Kidney (tissue), 14 donors: ENCODE results near the gene ENOX2. TPM values are rescaled to one million over a fixed set of nuclear protein-coding genes. Genes with fewer than 3 reads are reported as not detected.

ENCODE experiments used
- DNase-seq, 5 donors: peaks; one replicate each; pipeline ENCODE4 v3.0.0-alpha.2; 2013 to 2020
- FAIRE-seq: peaks from 2 replicates; lab custom pipeline; 2012; peaks lifted over from hg19 to GRCh38; lab: Jason Lieb, UNC
- H3K27ac ChIP-seq, 2 donors: one replicate each; pipeline ENCODE4 v1.7.0; 2013; ENCODE audit warnings: low read depth in 2 of 2, low read length in 2 of 2, inconsistent platforms in 1 of 2
- H3K27me3 ChIP-seq: one replicate; pipeline ENCODE4 v1.7.1; 2013; ENCODE audit warnings: low read length, inconsistent platforms; ENCODE audit not compliant: control insufficient read depth, insufficient read depth
- H3K36me3 ChIP-seq, 3 donors: one replicate each; pipeline versions ENCODE4 v1.7.0 to v1.7.1; 2013; ENCODE audit warnings: low read length in 3 of 3, control low read depth in 1 of 3, inconsistent platforms in 1 of 3; ENCODE audit not compliant: insufficient read depth in 3 of 3, control insufficient read depth in 2 of 3
- H3K4me1 ChIP-seq, 3 donors: one replicate each; pipeline versions ENCODE4 v1.7.0 to v1.7.1; 2013; ENCODE audit warnings: low read length in 3 of 3, inconsistent platforms in 1 of 3, low read depth in 1 of 3; ENCODE audit not compliant: control insufficient read depth in 2 of 3, insufficient read depth in 2 of 3
- H3K4me3 ChIP-seq, 3 donors: one replicate each; pipeline versions ENCODE4 v1.7.0 to v1.8.1; 2013; ENCODE audit warnings: low read length in 3 of 3, control low read depth in 1 of 3, inconsistent platforms in 1 of 3
- H3K9ac ChIP-seq, 3 donors: one replicate each; pipeline versions ENCODE4 v1.7.0 to v1.7.1; 2013; ENCODE audit warnings: low read length in 3 of 3, control low read depth in 1 of 3, inconsistent platforms in 1 of 3
- H3K9me3 ChIP-seq, 3 donors: one replicate each; pipeline versions ENCODE4 v1.7.0 to v1.7.1; 2013; ENCODE audit warnings: low read length in 3 of 3, control low read depth in 1 of 3, inconsistent platforms in 1 of 3; ENCODE audit not compliant: control insufficient read depth in 2 of 3, insufficient read depth in 1 of 3
- intact Hi-C: fragments of 100-400 bp; cut with DNase I; formaldehyde crosslinking; loops from one replicate; pipeline ENCODE4 v1.11.1; 2022
- polyA plus RNA-seq: library from polyadenylated mRNA; stranded (reverse); fragments of 350-450 nt; fragmentation: Illumina TruSeq; extraction: RNeasy Lipid Tissue Mini Kit (QIAGEN cat#74804); gene quantifications from one replicate; pipeline ENCODE4 v1.2.3, GENCODE V29; 2014; ENCODE audit warnings: low read depth, low replicate concordance; ENCODE audit not compliant: insufficient read depth
- total RNA-seq: library from RNA; stranded (reverse); fragmentation: NEBNext Ultra II Directional; extraction: Animal tissue kit (Norgen Biotek cat#: 25700); gene quantifications from one replicate; pipeline ENCODE4 v1.2.1, GENCODE V29; 2021
- TF ChIP-seq, protein P1 (sequence below): IDR thresholded peaks from 3 replicates; pipeline ENCODE4 v1.5.1; 2012; ENCODE audit warnings: mild to moderate bottlenecking, moderate library complexity, borderline replicate concordance; ENCODE audit not compliant: insufficient read depth; ENCODE audit errors: extremely low read depth
- donor health status: control.
- donor health status: control.
- donor health status: control.
- donor health status: control.
- donor health status: control.
- donor health status: DM: yes; HTN: yes; CAD: no.
- donor health status: Normal renal cell carcinoma (clear cell type).

The ENOX2 gene
- total and polyA plus RNA-seq, 2 donors from 2014 or later: 6.6 to 22.6 TPM

DNA sequence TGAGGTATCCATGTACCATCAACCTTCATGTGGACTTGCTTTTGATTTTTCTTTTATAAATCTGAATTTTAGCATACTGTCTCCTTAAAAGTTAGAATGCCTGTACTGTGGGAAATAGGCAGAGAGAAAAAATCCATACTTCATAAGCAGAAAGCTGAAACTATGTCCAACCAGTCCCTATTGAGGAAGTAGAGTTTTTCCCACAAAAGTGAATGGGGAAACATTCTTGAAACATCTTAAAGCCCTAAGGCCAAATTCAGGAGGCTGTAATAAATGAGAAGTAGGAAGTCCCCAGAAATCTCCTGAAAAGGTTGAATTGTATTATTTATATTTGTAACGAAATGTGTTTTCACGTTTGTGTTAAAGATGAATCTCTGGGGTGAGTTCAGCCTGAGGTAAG, 56.3 kb downstream of the ENOX2 start:
- DNase-seq: no peak
- H3K9me3 ChIP-seq: no peaks in the 10 kb centered on the region
- H3K9ac ChIP-seq: no peak overlapping the region
- H3K27ac ChIP-seq: no peak overlapping the region
- H3K27me3 ChIP-seq: no peaks in the 10 kb centered on the region
- no peak for FAIRE-seq
- H3K4me1 ChIP-seq: no peaks in the 10 kb centered on the region
- TF ChIP-seq, protein P1, sequence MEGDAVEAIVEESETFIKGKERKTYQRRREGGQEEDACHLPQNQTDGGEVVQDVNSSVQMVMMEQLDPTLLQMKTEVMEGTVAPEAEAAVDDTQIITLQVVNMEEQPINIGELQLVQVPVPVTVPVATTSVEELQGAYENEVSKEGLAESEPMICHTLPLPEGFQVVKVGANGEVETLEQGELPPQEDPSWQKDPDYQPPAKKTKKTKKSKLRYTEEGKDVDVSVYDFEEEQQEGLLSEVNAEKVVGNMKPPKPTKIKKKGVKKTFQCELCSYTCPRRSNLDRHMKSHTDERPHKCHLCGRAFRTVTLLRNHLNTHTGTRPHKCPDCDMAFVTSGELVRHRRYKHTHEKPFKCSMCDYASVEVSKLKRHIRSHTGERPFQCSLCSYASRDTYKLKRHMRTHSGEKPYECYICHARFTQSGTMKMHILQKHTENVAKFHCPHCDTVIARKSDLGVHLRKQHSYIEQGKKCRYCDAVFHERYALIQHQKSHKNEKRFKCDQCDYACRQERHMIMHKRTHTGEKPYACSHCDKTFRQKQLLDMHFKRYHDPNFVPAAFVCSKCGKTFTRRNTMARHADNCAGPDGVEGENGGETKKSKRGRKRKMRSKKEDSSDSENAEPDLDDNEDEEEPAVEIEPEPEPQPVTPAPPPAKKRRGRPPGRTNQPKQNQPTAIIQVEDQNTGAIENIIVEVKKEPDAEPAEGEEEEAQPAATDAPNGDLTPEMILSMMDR: no peak
- intact Hi-C loops: no loop called here
- H3K4me3 ChIP-seq: no peak overlapping the region
- no peaks in the 10 kb centered on the region for H3K36me3 ChIP-seq

DNA sequence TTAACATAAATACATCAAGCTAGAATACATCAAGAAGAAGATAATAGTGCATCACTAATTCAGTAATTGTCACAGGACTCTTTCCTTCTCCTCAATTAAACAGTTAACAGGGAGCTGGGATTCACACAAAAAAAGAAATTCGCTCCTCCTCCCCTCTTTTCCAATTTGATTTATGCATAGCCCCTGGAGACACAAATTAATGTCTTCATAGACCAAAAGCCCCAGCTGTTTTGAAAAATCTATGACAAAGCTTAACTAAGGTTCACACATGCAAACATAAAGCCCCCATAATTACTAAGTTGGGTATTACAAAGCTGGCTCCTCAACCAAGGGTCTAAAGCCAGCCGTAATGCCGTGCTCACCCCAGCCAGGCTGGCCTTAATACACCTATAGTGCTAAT, 61.2 kb downstream of the ENOX2 start:
- FAIRE-seq: no peak

DNA sequence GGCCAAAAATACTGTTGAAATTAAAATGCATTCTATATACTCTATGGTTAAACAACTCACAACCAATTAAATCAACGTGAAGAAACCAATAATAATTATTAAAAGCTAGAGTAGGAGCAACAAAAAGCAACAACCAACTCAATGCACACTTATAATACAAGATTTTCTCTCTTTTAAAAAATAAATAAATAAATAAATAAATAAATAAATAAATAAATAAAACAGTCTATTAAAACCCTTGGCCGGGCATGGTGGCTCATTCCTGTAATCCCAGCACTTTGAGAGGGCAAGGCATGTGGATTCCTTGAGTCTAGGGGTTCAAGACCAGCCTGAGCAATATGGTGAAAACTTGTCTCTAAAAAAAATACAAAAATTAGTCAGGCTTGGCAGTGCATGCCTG, 62.7 kb downstream of the ENOX2 start:
- intact Hi-C loops: no loop called here
- Histone ChIP-seq H3K4me1 (no peaks in the 10 kb centered on the region), H3K4me3 (no peak overlapping the region), H3K27me3 (no peaks in the 10 kb centered on the region), H3K9me3 (no peaks in the 10 kb centered on the region), H3K9ac (no peak overlapping the region), H3K27ac (no peak overlapping the region), H3K36me3 (no peaks in the 10 kb centered on the region)
- no peak for DNase-seq
- no peak for FAIRE-seq
- TF ChIP-seq, protein P1: no peak

More for the DNA sequence above, 61.2 kb downstream of the ENOX2 start:
- TF ChIP-seq, protein P1: no peak
- H3K4me1 ChIP-seq: no peaks in the 10 kb centered on the region
- H3K9ac ChIP-seq: no peak overlapping the region
- H3K9me3 ChIP-seq: no peaks in the 10 kb centered on the region
- H3K27me3 ChIP-seq: no peaks in the 10 kb centered on the region
- H3K27ac ChIP-seq: no peak overlapping the region
- intact Hi-C loops: no loop called here
- no peaks in the 10 kb centered on the region for H3K36me3 ChIP-seq
- no peak overlapping the region for H3K4me3 ChIP-seq
- peak in 2 of 5 donors; percentile 6 to 29 for DNase-seq

GRCh38 chrX:130836447-130836846, 66.6 kb downstream of the ENOX2 start:
- intact Hi-C loops: no loop called here
- Histone ChIP-seq H3K4me1 (no peaks in the 10 kb centered on the region), H3K9ac (no peak overlapping the region), H3K36me3 (no peaks in the 10 kb centered on the region), H3K9me3 (no peaks in the 10 kb centered on the region), H3K27me3 (no peaks in the 10 kb centered on the region), H3K4me3 (no peak overlapping the region), H3K27ac (no peak overlapping the region)
- TF ChIP-seq, protein P1: no peak
- FAIRE-seq (no peak), DNase-seq (no peak)
